ENCODE measurements around the gene TLL2. TPM values are rescaled to one million over a fixed set of nuclear protein-coding genes. Genes with fewer than 3 reads are reported as not detected.

Gene TLL2
- total and polyA plus RNA-seq, 2 donors (not counting 3 experiments of a cell fraction or from before 2014, with no cell fraction given): 0.03 to 0.20 TPM

- no peaks in the 10 kb centered on the region for H3K79me2 ChIP-seq (ENCODE audit: control insufficient read depth, insufficient read depth, low read length)
- H3K9ac ChIP-seq (replicated peaks; ENCODE audit: extremely low read depth, insufficient read depth, low read length): no peak overlapping the region
- POLR2A ChIA-PET: no interaction called here
- BruUV-seq (replicated peaks): no TSS peak
- CTCF ChIA-PET: interaction anchor here (1.5 kb wide), 1 partner anchor 105 kb away, joined by 4 read pairs; the partner anchor contains the start of gene TLL2
- no peaks in the 10 kb centered on the region for H3K9me3 ChIP-seq (replicated peaks; ENCODE audit: control insufficient read depth, insufficient read depth, low read length)
- H3K9me1 ChIP-seq (replicated peaks; ENCODE audit: control insufficient read depth, extremely low read depth, insufficient read depth, low read length): no peaks in the 10 kb centered on the region
- no peak for TF ChIP-seq GATA2 (IDR thresholded peaks at IDR 0.05; ENCODE audit: insufficient read depth, insufficient read length, low read depth, low read length)
- intact Hi-C loops (cut with micrococcal nuclease) (no loop called here), dilution Hi-C loops (cut with MboI; ENCODE audit: extremely low pct_ligation_motif_present, low sequenced_read_pairs) (no loop called here)
- H3K27ac ChIP-seq (ENCODE audit: insufficient read depth, low read depth, low read length): no peak overlapping the region
- H4K20me1 ChIP-seq (replicated peaks; ENCODE audit: control insufficient read depth, extremely low read depth, insufficient read depth, low read length): no peaks in the 10 kb centered on the region
- no peak for FAIRE-seq
- H3K27me3 ChIP-seq (ENCODE audit: control insufficient read depth in 2 of 2, insufficient read depth in 2 of 2, low read length in 2 of 2): peaks cover 8 to 16% of the 10 kb centered on the region in 2 experiments
- H3K4me2 ChIP-seq (ENCODE audit: insufficient read depth, low read length): no peak overlapping the region
- H3K4me1 ChIP-seq (ENCODE audit: control insufficient read depth, extremely low read depth, insufficient read depth, low read length): no peaks in the 10 kb centered on the region
- H3K36me3 ChIP-seq (ENCODE audit: control insufficient read depth in 2 of 2, extremely low read depth in 1 of 2, insufficient read depth in 2 of 2, low read length in 2 of 2): no peaks in the 10 kb centered on the region
- H3K4me3 ChIP-seq (replicated peaks in 1 of 3; ENCODE audit: insufficient read depth in 1 of 3, low read depth in 1 of 3, low read length in 3 of 3): no peak overlapping the region
- no peak overlapping the region for H2AFZ ChIP-seq (ENCODE audit: low read depth, low read length)
- no peak for DNase-seq (ENCODE audit: low read depth, low spot score)
Observed at GRCh38 chr10:96408201-96408600, 105.5 kb downstream of the TLL2 start.

GRCh38 chr10:96407560-96408069 is 106.1 kb downstream of the TLL2 start:
- Histone ChIP-seq H3K4me2 (ENCODE audit: insufficient read depth, low read length) (no peak overlapping the region), H3K9me3 (replicated peaks; ENCODE audit: control insufficient read depth, insufficient read depth, low read length) (no peaks in the 10 kb centered on the region), H3K79me2 (ENCODE audit: control insufficient read depth, insufficient read depth, low read length) (no peaks in the 10 kb centered on the region), H3K4me3 (replicated peaks in 1 of 3; ENCODE audit: insufficient read depth in 1 of 3, low read depth in 1 of 3, low read length in 3 of 3) (no peak overlapping the region), H4K20me1 (replicated peaks; ENCODE audit: control insufficient read depth, extremely low read depth, insufficient read depth, low read length) (no peaks in the 10 kb centered on the region), H2AFZ (ENCODE audit: low read depth, low read length) (no peak overlapping the region), H3K36me3 (ENCODE audit: control insufficient read depth in 2 of 2, extremely low read depth in 1 of 2, insufficient read depth in 2 of 2, low read length in 2 of 2) (no peaks in the 10 kb centered on the region), H3K9me1 (replicated peaks; ENCODE audit: control insufficient read depth, extremely low read depth, insufficient read depth, low read length) (no peaks in the 10 kb centered on the region), H3K4me1 (ENCODE audit: control insufficient read depth, extremely low read depth, insufficient read depth, low read length) (no peaks in the 10 kb centered on the region), H3K9ac (replicated peaks; ENCODE audit: extremely low read depth, insufficient read depth, low read length) (no peak overlapping the region), H3K27me3 (ENCODE audit: control insufficient read depth in 2 of 2, insufficient read depth in 2 of 2, low read length in 2 of 2) (peaks cover 8 to 19% of the 10 kb centered on the region in 2 experiments), H3K27ac (ENCODE audit: insufficient read depth, low read depth, low read length) (no peak overlapping the region)
- dilution Hi-C loops (cut with MboI; ENCODE audit: extremely low pct_ligation_motif_present, low sequenced_read_pairs): no loop called here
- no peak for FAIRE-seq
- intact Hi-C loops (cut with micrococcal nuclease): no loop called here
- POLR2A ChIA-PET: no interaction called here
- CTCF ChIA-PET: no interaction called here
- BruUV-seq (replicated peaks): no TSS peak
- no peak for TF ChIP-seq MYC (IDR thresholded peaks at IDR 0.05; ENCODE audit: low read depth, low read length)
- no peak for TF ChIP-seq FOS (IDR thresholded peaks at IDR 0.05; ENCODE audit: borderline replicate concordance, insufficient read depth, low read length)
- no peak for TF ChIP-seq CTCF (IDR thresholded peaks at IDR 0.05; ENCODE audit: extremely low read depth in 1 of 2, insufficient read depth in 1 of 2, low read depth in 1 of 2, low read length in 2 of 2)
- TF ChIP-seq MAX (IDR thresholded peaks at IDR 0.05; ENCODE audit: insufficient read depth, insufficient read length): no peak
- no peak for TF ChIP-seq JUN (IDR thresholded peaks at IDR 0.05; ENCODE audit: borderline replicate concordance, insufficient read depth, insufficient read length, low read depth)
- TF ChIP-seq EZH2 (IDR thresholded peaks at IDR 0.05; ENCODE audit: borderline replicate concordance, low read depth, low read length, severe bottlenecking): no peak
- no peak for TF ChIP-seq POLR2A (IDR thresholded peaks at IDR 0.05; ENCODE audit: low read depth, low read length)
- TF ChIP-seq POLR2AphosphoS5 (IDR thresholded peaks at IDR 0.05; ENCODE audit: insufficient read depth, low read depth, low read length): no peak
- no peak for TF ChIP-seq GATA2 (IDR thresholded peaks at IDR 0.05; ENCODE audit: insufficient read depth, insufficient read length, low read depth, low read length)
- no peak for DNase-seq (ENCODE audit: low read depth, low spot score)
